Natural killer cell (primary cell): ENCODE results near the gene HGF. TPM values are rescaled to one million over a fixed set of nuclear protein-coding genes. Genes with fewer than 3 reads are reported as not detected.

Experiments used
- ATAC-seq, 3 donors: fragments of 150-1000 bp in 2 of 3; fragments of 200-7000 bp in 1 of 3; cut with Tn5 transposase; 1 replicate in 1 of 3; 2 replicates in 2 of 3; pipeline ENCODE4 v1.10.0; 2021; ENCODE audit warnings: mild to moderate bottlenecking in 2 of 3, moderate library complexity in 2 of 3
- DNase-seq, 2 donors: peaks; one replicate each; pipeline versions ENCODE4 v3.0.0 to v3.0.0-alpha.2; 2013 to 2021; ENCODE audit warnings: mixed read lengths in 1 of 2
- H3K27ac ChIP-seq: one replicate; pipeline ENCODE4 v1.5.1; 2013; ENCODE audit warnings: mild to moderate bottlenecking, low read length
- H3K27me3 ChIP-seq: one replicate; pipeline ENCODE4 v1.6.1; 2013; ENCODE audit warnings: low read length; ENCODE audit not compliant: control insufficient read depth, insufficient read depth
- H3K36me3 ChIP-seq: one replicate; pipeline ENCODE4 v1.6.1; 2013; ENCODE audit warnings: low read length; ENCODE audit not compliant: control insufficient read depth, insufficient read depth
- H3K4me1 ChIP-seq: one replicate; pipeline ENCODE4 v1.6.1; 2013; ENCODE audit warnings: low read length; ENCODE audit not compliant: control insufficient read depth, insufficient read depth
- H3K4me3 ChIP-seq: one replicate; pipeline ENCODE4 v1.5.1; 2013; ENCODE audit warnings: low read length
- H3K9me3 ChIP-seq: one replicate; pipeline ENCODE4 v1.6.1; 2013; ENCODE audit warnings: low read length; ENCODE audit not compliant: control insufficient read depth, insufficient read depth
- H3K27ac Mint-ChIP-seq, 2 donors: one replicate each; pipeline ENCODE4 v1.8.0; 2022; ENCODE audit warnings: mild to moderate bottlenecking in 2 of 2, mixed read lengths in 2 of 2, moderate library complexity in 1 of 2
- H3K27me3 Mint-ChIP-seq, 2 donors: one replicate each; pipeline ENCODE4 v1.8.0; 2022; ENCODE audit warnings: low read depth in 2 of 2, mixed read lengths in 2 of 2
- H3K36me3 Mint-ChIP-seq: one replicate; pipeline ENCODE4 v1.8.0; 2022; ENCODE audit warnings: mixed read lengths
- H3K4me1 Mint-ChIP-seq, 2 donors: one replicate each; pipeline ENCODE4 v1.8.0; 2022; ENCODE audit warnings: mixed read lengths in 2 of 2
- H3K4me3 Mint-ChIP-seq: one replicate; pipeline ENCODE4 v1.8.0; 2022; ENCODE audit warnings: mild to moderate bottlenecking, moderate library complexity, mixed read lengths
- H3K9me3 Mint-ChIP-seq, 2 donors: one replicate each; pipeline ENCODE4 v1.8.0; 2022; ENCODE audit warnings: mixed read lengths in 2 of 2
- WGBS: methylation state at CpG from one replicate; pipeline ENCODE4 v1.1.7; 2013; ENCODE audit warnings: missing lambda C conversion rate; ENCODE audit not compliant: insufficient coverage; 5-methylcytosine and 5-hydroxymethylcytosine counted together
- intact Hi-C: fragments of 100-400 bp; cut with micrococcal nuclease; formaldehyde crosslinking; loops from one replicate; pipeline ENCODE4 v1.14.2; 2022
- total RNA-seq, 4 donors: library from RNA; stranded (reverse); fragments of 120-200 nt in 1 of 4; gene quantifications; one replicate each; pipeline versions ENCODE4 v1.2.3 to v1.2.4, GENCODE V29; 2013 to 2022
- TF ChIP-seq, protein P1 (sequence below): fragments of 200-600 bp; IDR thresholded peaks from one replicate; pipeline ENCODE4 v1.8.0; 2022; ENCODE audit warnings: antibody characterized with exemption

Gene HGF
- total RNA-seq, 3 donors from 2014 or later (not counting 1 experiment from before 2014, with no cell fraction given): 0.43 to 7.4 (median 0.94) TPM

GRCh38 chr7:81744389-81744788 lies 25.5 kb downstream of the HGF start:
- Histone ChIP-seq H3K36me3 (no peaks in the 10 kb centered on the region), H3K27me3 (no peaks in the 10 kb centered on the region), H3K4me1 (no peaks in the 10 kb centered on the region), H3K9me3 (no peaks in the 10 kb centered on the region), H3K27ac (no peak overlapping the region), H3K4me3 (no peak overlapping the region)
- intact Hi-C loops: no loop called here
- no peaks in the 10 kb centered on the region for H3K27me3 Mint-ChIP-seq
- H3K27ac Mint-ChIP-seq: no peak overlapping the region
- no peaks in the 10 kb centered on the region for H3K36me3 Mint-ChIP-seq
- DNase-seq (no peak), ATAC-seq (no peak)
- H3K9me3 Mint-ChIP-seq: peaks cover 4 to 13% of the 10 kb centered on the region in 2 donors
- TF ChIP-seq, protein P1, sequence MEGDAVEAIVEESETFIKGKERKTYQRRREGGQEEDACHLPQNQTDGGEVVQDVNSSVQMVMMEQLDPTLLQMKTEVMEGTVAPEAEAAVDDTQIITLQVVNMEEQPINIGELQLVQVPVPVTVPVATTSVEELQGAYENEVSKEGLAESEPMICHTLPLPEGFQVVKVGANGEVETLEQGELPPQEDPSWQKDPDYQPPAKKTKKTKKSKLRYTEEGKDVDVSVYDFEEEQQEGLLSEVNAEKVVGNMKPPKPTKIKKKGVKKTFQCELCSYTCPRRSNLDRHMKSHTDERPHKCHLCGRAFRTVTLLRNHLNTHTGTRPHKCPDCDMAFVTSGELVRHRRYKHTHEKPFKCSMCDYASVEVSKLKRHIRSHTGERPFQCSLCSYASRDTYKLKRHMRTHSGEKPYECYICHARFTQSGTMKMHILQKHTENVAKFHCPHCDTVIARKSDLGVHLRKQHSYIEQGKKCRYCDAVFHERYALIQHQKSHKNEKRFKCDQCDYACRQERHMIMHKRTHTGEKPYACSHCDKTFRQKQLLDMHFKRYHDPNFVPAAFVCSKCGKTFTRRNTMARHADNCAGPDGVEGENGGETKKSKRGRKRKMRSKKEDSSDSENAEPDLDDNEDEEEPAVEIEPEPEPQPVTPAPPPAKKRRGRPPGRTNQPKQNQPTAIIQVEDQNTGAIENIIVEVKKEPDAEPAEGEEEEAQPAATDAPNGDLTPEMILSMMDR: no peak
- H3K4me1 Mint-ChIP-seq: no peaks in the 10 kb centered on the region
- no peak overlapping the region for H3K4me3 Mint-ChIP-seq

DNA sequence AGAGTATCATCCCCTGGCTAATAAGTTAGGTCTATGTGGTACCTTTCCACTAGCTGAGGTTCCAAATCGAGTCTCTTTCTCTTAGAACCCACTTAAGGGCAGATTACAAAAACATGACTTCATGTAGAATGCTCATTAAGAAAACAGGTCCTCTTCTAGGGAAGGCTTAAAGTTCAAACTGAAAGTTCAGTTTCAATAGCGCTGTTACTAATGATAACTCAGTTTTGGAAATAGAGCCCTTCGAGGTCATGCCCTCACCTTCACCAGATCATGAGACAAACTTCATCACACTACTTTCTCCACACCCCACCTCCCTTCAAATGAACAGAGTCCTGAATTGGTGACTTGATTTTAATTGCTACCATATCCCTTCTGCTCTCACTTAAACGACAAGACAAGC lies 26.2 kb downstream of the HGF start:
- Mint-ChIP-seq H3K36me3 (no peaks in the 10 kb centered on the region), H3K27ac (no peak overlapping the region), H3K9me3 (peaks cover 7 to 18% of the 10 kb centered on the region in 2 donors), H3K4me3 (no peak overlapping the region), H3K4me1 (no peaks in the 10 kb centered on the region), H3K27me3 (no peaks in the 10 kb centered on the region)
- Histone ChIP-seq H3K27ac (no peak overlapping the region), H3K4me3 (no peak overlapping the region), H3K27me3 (no peaks in the 10 kb centered on the region), H3K4me1 (no peaks in the 10 kb centered on the region), H3K9me3 (no peaks in the 10 kb centered on the region), H3K36me3 (no peaks in the 10 kb centered on the region)
- TF ChIP-seq, protein P1: no peak
- intact Hi-C loops: no loop called here
- ATAC-seq (no peak), DNase-seq (no peak)
- 86% methylated on average over 3 of the region's 4 CpGs for WGBS

DNA sequence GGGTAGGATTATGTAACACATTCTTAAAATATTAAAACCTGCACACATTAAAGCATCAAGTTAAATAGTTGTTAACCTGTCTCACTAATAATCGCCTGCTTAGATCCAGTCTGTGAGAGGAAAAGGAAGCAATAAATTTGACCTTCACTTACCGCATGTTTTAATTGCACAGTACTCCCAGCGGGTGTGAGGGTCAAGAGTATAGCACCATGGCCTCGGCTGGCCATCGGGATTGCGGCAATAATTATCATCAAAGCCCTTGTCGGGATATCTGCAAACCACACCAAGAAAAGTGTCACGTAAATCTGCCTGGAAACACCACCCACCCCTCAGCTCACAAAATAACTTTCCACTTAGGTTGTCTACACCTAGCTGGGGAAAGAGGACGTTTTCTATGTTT lies 26.6 kb downstream of the HGF start:
- no peak overlapping the region for H3K4me3 ChIP-seq
- H3K27ac ChIP-seq: no peak overlapping the region
- H3K27me3 Mint-ChIP-seq: no peaks in the 10 kb centered on the region

GRCh38 chr7:81740403-81740802 lies 29.4 kb downstream of the HGF start:
- TF ChIP-seq, protein P1: no peak
- no peaks in the 10 kb centered on the region for H3K4me1 ChIP-seq
- DNase-seq: no peak
- H3K36me3 ChIP-seq: no peaks in the 10 kb centered on the region
- no peak overlapping the region for H3K27ac ChIP-seq
- no peak overlapping the region for H3K4me3 ChIP-seq
- Mint-ChIP-seq H3K4me1 (no peaks in the 10 kb centered on the region), H3K27ac (no peak overlapping the region), H3K36me3 (no peaks in the 10 kb centered on the region), H3K9me3 (peaks cover 13 to 24% of the 10 kb centered on the region in 2 donors), H3K27me3 (no peaks in the 10 kb centered on the region), H3K4me3 (no peak overlapping the region)
- no peak for ATAC-seq
- H3K9me3 ChIP-seq: no peaks in the 10 kb centered on the region
- no peaks in the 10 kb centered on the region for H3K27me3 ChIP-seq
- intact Hi-C loops: no loop called here

More for the DNA sequence above, 26.6 kb downstream of the HGF start:
- WGBS: 74% methylated on average over 9 of the region's 9 CpGs
- Mint-ChIP-seq H3K36me3 (no peaks in the 10 kb centered on the region), H3K4me3 (no peak overlapping the region), H3K4me1 (no peaks in the 10 kb centered on the region), H3K27ac (no peak overlapping the region), H3K9me3 (peaks cover 7 to 18% of the 10 kb centered on the region in 2 donors)
- no peaks in the 10 kb centered on the region for H3K36me3 ChIP-seq
- no peaks in the 10 kb centered on the region for H3K4me1 ChIP-seq
- DNase-seq (no peak), ATAC-seq (no peak)
- intact Hi-C loops: no loop called here
- TF ChIP-seq, protein P1: no peak
- H3K9me3 ChIP-seq: no peaks in the 10 kb centered on the region
- no peaks in the 10 kb centered on the region for H3K27me3 ChIP-seq
